Endothelial cell (in vitro differentiated cells): ENCODE data around the gene DRAM2. TPM values are rescaled to one million over a fixed set of nuclear protein-coding genes. Genes with fewer than 3 reads are reported as not detected.
A peak's percentile ranks its signal among the peaks of the same experiment; 100 is the strongest.

ENCODE experiments used
- DNase-seq: peaks from one replicate; pipeline ENCODE4 v3.0.0; 2021; ENCODE audit warnings: low spot score
- H3K27ac Mint-ChIP-seq: one replicate; pipeline ENCODE4 v1.8.0; 2021; ENCODE audit warnings: mixed read lengths, inconsistent platforms; ENCODE audit not compliant: unreplicated experiment
- H3K27me3 Mint-ChIP-seq: one replicate; pipeline ENCODE4 v1.8.0; 2021; ENCODE audit warnings: mild to moderate bottlenecking, moderate library complexity, mixed read lengths, inconsistent platforms; ENCODE audit not compliant: unreplicated experiment
- H3K36me3 Mint-ChIP-seq: one replicate; pipeline ENCODE4 v1.8.0; 2021; ENCODE audit warnings: mild to moderate bottlenecking, low read depth, mixed read lengths, inconsistent platforms; ENCODE audit not compliant: unreplicated experiment
- H3K4me1 Mint-ChIP-seq: one replicate; pipeline ENCODE4 v1.8.0; 2021; ENCODE audit warnings: mild to moderate bottlenecking, mixed read lengths, inconsistent platforms; ENCODE audit not compliant: unreplicated experiment
- H3K4me3 Mint-ChIP-seq: one replicate; pipeline ENCODE4 v1.8.0; 2021; ENCODE audit warnings: mild to moderate bottlenecking, mixed read lengths, inconsistent platforms; ENCODE audit not compliant: unreplicated experiment
- H3K9me3 Mint-ChIP-seq: one replicate; pipeline ENCODE4 v1.8.0; 2021; ENCODE audit warnings: mixed read lengths, inconsistent platforms; ENCODE audit not compliant: unreplicated experiment
- long read RNA-seq: library from polyadenylated mRNA; unstranded; transcript quantifications from one replicate; pipeline ENCODE4 v2.0.0, GENCODE V29; 2020; ENCODE audit not compliant: unreplicated experiment
- total RNA-seq: library from RNA; stranded (reverse); fragmentation: NEBNext Ultra II Directional; extraction: Animal tissue kit (Norgen Biotek cat#: 25700); gene quantifications from one replicate; pipeline ENCODE4 v1.2.1, GENCODE V29; 2021; ENCODE audit not compliant: unreplicated experiment
- TF ChIP-seq, protein P1 (sequence below): fragments of 200-600 bp; sonication (generic); IDR thresholded peaks from one replicate; pipeline ENCODE4 v1.5.0; 2021; ENCODE audit warnings: antibody characterized with exemption; ENCODE audit not compliant: unreplicated experiment

DRAM2 gene
- 79.8 TPM for total RNA-seq
- long read RNA-seq, transcript DRAM2-201 (9 exons, 2,246 nt), result major isoform, 6 of 86 reads
- long read RNA-seq, partial matches to known transcripts, result 2 of 86 reads
- long read RNA-seq, other reads (novel, unspliced or antisense), result 76 of 86 reads

DNA sequence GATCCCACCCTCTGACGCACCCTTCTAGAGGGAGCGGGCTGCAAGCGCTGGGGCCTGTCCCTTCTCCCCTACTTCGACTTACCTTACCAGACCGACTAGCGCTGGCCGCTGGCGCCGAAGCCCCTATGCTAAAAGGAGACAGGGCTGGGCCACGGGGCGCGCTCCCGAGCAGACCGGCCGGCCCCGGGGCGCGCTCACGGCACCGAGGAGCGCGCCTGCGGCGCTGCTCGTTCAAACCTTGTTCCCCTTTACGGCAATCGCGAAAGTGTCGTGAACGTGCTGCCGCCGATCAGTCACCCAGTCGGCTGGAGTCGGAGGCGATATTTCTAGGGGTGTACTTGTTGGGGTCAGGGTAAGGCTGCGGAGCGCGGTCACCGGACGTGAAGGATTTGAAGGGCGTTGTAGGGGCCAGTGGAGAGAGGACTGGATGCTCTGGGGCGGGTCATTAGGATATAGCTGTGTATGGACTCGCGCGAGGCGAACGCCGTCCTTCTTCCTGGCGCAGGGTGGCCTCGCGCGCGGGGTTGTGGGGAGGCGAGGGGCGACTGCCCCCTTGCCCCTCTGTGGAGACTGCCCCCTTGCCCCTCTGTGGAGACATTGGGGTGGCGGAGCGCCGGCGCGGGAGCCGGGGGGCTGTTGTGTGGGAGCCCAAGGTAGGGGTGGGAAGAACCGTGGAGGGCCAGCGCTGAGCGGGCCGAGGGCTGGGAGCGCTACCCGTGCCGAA lies at the start of gene DRAM2, which contains the start of gene CEPT1:
TSS of gene DRAM2 (minus strand) at position 138 of the 724 bp plus-strand sequence. CDS start 8,539 bp downstream, outside the sequence.
TSS of gene CEPT1 (plus strand) at position 268 of the 724 bp plus-strand sequence. CDS start 7,492 bp downstream, outside the sequence.
- peaks cover 5% of the 10 kb centered on the region for H3K27me3 Mint-ChIP-seq
- peaks cover 21% of the 10 kb centered on the region for H3K36me3 Mint-ChIP-seq
- H3K4me3 Mint-ChIP-seq, result peak within 1 kb of the TSS; percentile 99
- peak; percentile 95 for DNase-seq
- H3K4me1 Mint-ChIP-seq, result peaks cover 36% of the 10 kb centered on the region
- peak within 1 kb of the TSS; percentile 99 for H3K27ac Mint-ChIP-seq
- H3K9me3 Mint-ChIP-seq, result no peaks in the 10 kb centered on the region
- TF ChIP-seq, protein P1, sequence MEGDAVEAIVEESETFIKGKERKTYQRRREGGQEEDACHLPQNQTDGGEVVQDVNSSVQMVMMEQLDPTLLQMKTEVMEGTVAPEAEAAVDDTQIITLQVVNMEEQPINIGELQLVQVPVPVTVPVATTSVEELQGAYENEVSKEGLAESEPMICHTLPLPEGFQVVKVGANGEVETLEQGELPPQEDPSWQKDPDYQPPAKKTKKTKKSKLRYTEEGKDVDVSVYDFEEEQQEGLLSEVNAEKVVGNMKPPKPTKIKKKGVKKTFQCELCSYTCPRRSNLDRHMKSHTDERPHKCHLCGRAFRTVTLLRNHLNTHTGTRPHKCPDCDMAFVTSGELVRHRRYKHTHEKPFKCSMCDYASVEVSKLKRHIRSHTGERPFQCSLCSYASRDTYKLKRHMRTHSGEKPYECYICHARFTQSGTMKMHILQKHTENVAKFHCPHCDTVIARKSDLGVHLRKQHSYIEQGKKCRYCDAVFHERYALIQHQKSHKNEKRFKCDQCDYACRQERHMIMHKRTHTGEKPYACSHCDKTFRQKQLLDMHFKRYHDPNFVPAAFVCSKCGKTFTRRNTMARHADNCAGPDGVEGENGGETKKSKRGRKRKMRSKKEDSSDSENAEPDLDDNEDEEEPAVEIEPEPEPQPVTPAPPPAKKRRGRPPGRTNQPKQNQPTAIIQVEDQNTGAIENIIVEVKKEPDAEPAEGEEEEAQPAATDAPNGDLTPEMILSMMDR, result no peak

DNA sequence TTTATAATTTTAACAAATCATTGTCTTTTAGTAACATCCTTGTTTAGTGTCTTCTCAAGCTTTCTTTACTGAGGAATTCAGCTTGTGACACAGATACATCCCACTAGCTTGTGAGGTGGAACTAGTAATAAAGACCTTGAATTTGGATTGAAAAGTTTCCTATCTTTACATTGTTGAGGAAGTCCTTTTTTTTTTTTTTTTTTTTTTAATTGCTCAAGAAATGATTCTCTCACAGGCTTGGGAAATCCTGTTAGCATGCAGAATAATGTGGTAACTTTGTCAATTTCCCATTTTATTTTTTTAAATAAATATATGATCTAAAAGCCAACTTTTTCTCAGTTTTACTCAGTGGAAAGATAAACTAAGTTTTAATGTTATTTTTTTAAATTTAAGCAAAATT lies 44.8 kb upstream of the DRAM2 start:
- Mint-ChIP-seq H3K4me3 (no peak overlapping the region), H3K27me3 (peaks cover 3% of the 10 kb centered on the region), H3K36me3 (peaks cover 58% of the 10 kb centered on the region), H3K9me3 (no peaks in the 10 kb centered on the region), H3K4me1 (peaks cover 41% of the 10 kb centered on the region), H3K27ac (no peak overlapping the region)
- no peak for DNase-seq
- TF ChIP-seq, protein P1, result no peak

DNA sequence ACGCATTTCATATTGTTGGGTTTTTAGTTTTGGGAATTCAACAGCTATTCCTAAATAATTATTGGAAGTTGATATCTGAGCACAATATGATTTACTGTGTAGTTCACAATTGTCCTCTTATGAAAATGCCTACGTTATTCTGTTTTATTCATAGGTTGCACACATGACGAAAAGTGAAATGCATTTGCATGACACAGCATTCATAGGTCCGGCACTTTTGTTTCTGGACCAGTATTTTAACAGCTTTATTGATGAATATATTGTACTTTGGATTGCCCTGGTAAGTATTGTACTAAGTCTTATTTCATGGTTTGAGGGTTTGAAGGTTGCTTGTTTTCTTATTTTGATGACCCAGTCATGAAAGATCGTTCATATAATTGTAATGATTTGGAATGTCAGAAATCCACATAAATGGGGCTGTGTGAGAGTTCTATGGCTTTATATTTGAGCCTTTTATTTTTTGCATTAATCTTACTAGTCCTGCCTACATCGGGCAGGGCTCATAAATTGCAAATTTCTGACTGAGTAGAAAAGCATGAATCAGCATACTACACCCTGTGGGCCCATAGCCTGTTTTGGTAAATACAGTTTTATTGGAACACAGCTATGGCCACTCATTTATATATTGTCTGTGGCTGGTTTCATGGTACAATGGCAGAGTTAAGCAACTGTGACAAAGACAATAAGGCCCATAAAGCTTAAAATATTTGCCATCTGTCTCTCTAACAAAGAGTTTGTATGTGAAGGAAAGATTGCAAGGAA lies 43.6 kb upstream of the DRAM2 start:
- DNase-seq, result no peak
- Mint-ChIP-seq H3K27me3 (no peaks in the 10 kb centered on the region), H3K27ac (peak overlapping the region; percentile 54), H3K9me3 (no peaks in the 10 kb centered on the region), H3K4me1 (peaks cover 38% of the 10 kb centered on the region), H3K36me3 (peaks cover 52% of the 10 kb centered on the region), H3K4me3 (peak overlapping the region; percentile 76)
- TF ChIP-seq, protein P1, result no peak

DNA sequence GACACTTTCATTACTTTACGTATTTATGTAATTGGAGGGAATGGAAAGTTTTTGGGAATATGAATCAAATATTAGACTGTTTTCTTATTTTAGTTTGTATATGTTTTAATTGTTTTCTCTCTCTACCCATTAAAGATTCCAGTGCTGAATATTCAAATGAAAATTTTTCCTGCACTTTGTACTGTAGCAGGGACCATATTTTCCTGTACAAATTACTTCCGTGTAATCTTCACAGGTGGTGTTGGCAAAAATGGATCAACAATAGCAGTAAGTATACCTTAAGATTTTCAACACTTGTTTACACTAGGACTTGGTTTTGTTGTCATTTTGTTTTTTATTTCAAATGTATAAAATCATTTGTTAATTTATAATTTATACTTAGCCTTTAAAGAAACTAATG lies 42.2 kb upstream of the DRAM2 start:
- Mint-ChIP-seq H3K4me3 (no peak overlapping the region), H3K9me3 (no peaks in the 10 kb centered on the region), H3K27ac (no peak overlapping the region), H3K36me3 (peaks cover 47% of the 10 kb centered on the region), H3K4me1 (peaks cover 35% of the 10 kb centered on the region), H3K27me3 (no peaks in the 10 kb centered on the region)
- TF ChIP-seq, protein P1, result no peak
- no peak for DNase-seq
